Measurements from ENCODE around the gene LARP4B. TPM values are rescaled to one million over a fixed set of nuclear protein-coding genes. Genes with fewer than 3 reads are reported as not detected.

Gene LARP4B
- total and polyA plus RNA-seq, 2 of the 13 experiments (the other 11 are each of a cell fraction or from before 2014, with no cell fraction given), result 19.5 to 30.2 TPM

GRCh38 chr10:853017-853416 is 78.5 kb downstream of the LARP4B start (continued):
- TF ChIP-seq SNAPC4 (CRISPR knock-in tag; IDR thresholded peaks at IDR 0.05) (no peak), HINFP (CRISPR knock-in tag; IDR thresholded peaks at IDR 0.05; ENCODE audit: low read depth) (no peak), NFKBIZ (CRISPR knock-in tag; IDR thresholded peaks at IDR 0.05) (no peak), ZNF646 (CRISPR knock-in tag; IDR thresholded peaks at IDR 0.05) (no peak), ZBTB25 (CRISPR knock-in tag; IDR thresholded peaks at IDR 0.05) (no peak)
